Panc1 (cell line): ENCODE data around the gene MRPS21. TPM values are rescaled to one million over a fixed set of nuclear protein-coding genes. Genes with fewer than 3 reads are reported as not detected.

ENCODE experiments used
- ATAC-seq: fragments of 200-7000 bp; cut with Tn5 transposase; 2 replicates; pipeline ENCODE4 v1.9.1; 2020; ENCODE audit warnings: mild to moderate bottlenecking, moderate library complexity
- BruUV-seq: library from RNA; stranded (reverse); fragments of 400-500 nt; replicated peaks from 2 replicates; lab custom pipeline; 2021; lab: Mats Ljungman, UMichigan
- CTCF ChIA-PET: fragments of 300-600 bp; sonication (Branson Sonifier 250); formaldehyde crosslinking; loops from one replicate; lab custom pipeline; 2022; ENCODE audit warnings: antibody characterized with exemption; lab: Charles Lee
- POLR2A ChIA-PET: fragments of 300-600 bp; sonication (Branson Sonifier 250); formaldehyde crosslinking; loops from one replicate; lab custom pipeline; 2022; ENCODE audit warnings: antibody characterized with exemption; lab: Charles Lee
- DNase-seq: peaks from one replicate; pipeline ENCODE4 v3.0.0-alpha.2; 2010; ENCODE audit warnings: low read depth, low spot score
- H3K27ac ChIP-seq: 2 replicates; pipeline ENCODE4 v1.5.1; 2011; ENCODE audit warnings: mild to moderate bottlenecking, low read length, inconsistent platforms
- H3K27me3 ChIP-seq: fragments of 200-500 bp; sonication (Bioruptor generic); 2 replicates; pipeline ENCODE4 v1.6.0; 2014; ENCODE audit warnings: low read length, inconsistent platforms; ENCODE audit not compliant: control insufficient read depth, insufficient read depth
- H3K36me3 ChIP-seq: fragments of 200-500 bp; sonication (Bioruptor generic); 2 replicates; pipeline ENCODE4 v1.5.1; 2014; ENCODE audit warnings: inconsistent platforms, mild to moderate bottlenecking, low read length, moderate library complexity; ENCODE audit not compliant: control insufficient read depth, insufficient read depth
- H3K4me1 ChIP-seq: 2 replicates; pipeline ENCODE4 v1.5.1; 2011; ENCODE audit warnings: inconsistent platforms, mild to moderate bottlenecking, low read length, moderate library complexity; ENCODE audit not compliant: control insufficient read depth, insufficient read depth
- H3K4me3 ChIP-seq, 2 experiments: 2 replicates each; pipeline ENCODE4 v1.5.1; 2011 to 2012; ENCODE audit warnings: low read depth in 2 of 2, low read length in 2 of 2, mild to moderate bottlenecking in 2 of 2, inconsistent platforms in 1 of 2, moderate library complexity in 1 of 2
- H3K9me3 ChIP-seq: fragments of 200-500 bp; sonication (Bioruptor generic); 2 replicates; pipeline ENCODE4 v1.5.1; 2014; ENCODE audit warnings: low read depth, mild to moderate bottlenecking, inconsistent platforms, low read length, moderate library complexity; ENCODE audit not compliant: control insufficient read depth, insufficient read depth
- POLR2AphosphoS5 ChIP-seq: IDR thresholded peaks from 2 replicates; pipeline ENCODE4 v1.6.1; 2012; ENCODE audit warnings: mild to moderate bottlenecking, low read depth, low read length, moderate library complexity
- REST ChIP-seq, 2 experiments: IDR thresholded peaks; 2 replicates each; pipeline ENCODE4 v1.6.1; 2011 to 2012; ENCODE audit warnings: low read depth in 2 of 2, control low read depth in 1 of 2, low read length in 1 of 2, mild to moderate bottlenecking in 1 of 2, moderate library complexity in 1 of 2; ENCODE audit not compliant: insufficient read depth in 1 of 2
- SIN3A ChIP-seq: IDR thresholded peaks from 2 replicates; pipeline ENCODE4 v1.6.1; 2012; ENCODE audit warnings: low read depth, mild to moderate bottlenecking, low read length, moderate library complexity, borderline replicate concordance; ENCODE audit not compliant: insufficient read depth
- TCF7L2 ChIP-seq: IDR thresholded peaks from 2 replicates; pipeline ENCODE4 v1.6.1; 2011; ENCODE audit warnings: mild to moderate bottlenecking, low read depth, low read length, inconsistent platforms
- in situ Hi-C: cut with HindIII; loops from 2 replicates; pipeline ENCODE4 v1.10.0; 2016; ENCODE audit warnings: low sequenced_read_pairs, low pct_unique_long_range_greater_than_20kb
- intact Hi-C: fragments of 100-400 bp; cut with micrococcal nuclease; formaldehyde crosslinking; loops from one replicate; pipeline ENCODE4 v1.10.0; 2022; ENCODE audit not compliant: unreplicated experiment
- total RNA-seq: library from RNA; stranded (reverse); gene quantifications from one replicate; pipeline ENCODE4 v1.2.1, GENCODE V29; 2021; ENCODE audit not compliant: unreplicated experiment
- TF ChIP-seq, protein P1 (sequence below): fragments of 450-650 bp; IDR thresholded peaks from 2 replicates; pipeline ENCODE4 v1.5.1; 2017; ENCODE audit warnings: mild to moderate bottlenecking

MRPS21 gene
- total RNA-seq, 1 experiment from 2014 or later: 68.2 TPM

DNA sequence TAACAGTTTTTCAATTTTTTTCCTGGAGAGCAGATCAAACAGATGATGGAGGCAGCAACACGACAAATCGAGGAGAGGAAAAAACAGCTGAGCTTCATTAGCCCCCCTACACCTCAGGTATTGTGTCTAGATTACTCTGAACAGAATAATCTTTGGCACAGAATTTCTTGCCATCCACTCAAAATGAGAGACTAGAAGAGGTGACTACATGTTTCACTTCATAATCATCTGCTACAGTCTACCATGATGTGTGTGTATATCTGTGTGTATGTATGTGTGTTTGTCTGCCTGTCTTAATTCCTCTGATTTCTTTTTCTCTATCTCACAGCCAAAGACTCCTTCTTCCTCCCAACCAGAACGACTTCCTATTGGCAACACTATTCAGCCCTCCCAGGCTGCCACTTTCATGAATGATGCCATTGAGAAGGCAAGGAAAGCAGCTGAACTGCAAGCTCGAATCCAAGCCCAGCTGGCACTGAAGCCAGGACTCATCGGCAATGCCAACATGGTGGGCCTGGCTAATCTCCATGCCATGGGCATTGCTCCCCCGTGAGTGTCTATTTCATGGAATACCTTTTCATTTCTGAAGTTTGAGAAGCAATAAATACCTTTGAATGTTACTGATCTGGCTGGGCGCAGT is 39.1 kb downstream of the MRPS21 start:
- Histone ChIP-seq H3K27ac (no peak overlapping the region), H3K27me3 (no peaks in the 10 kb centered on the region), H3K4me3 (no peak overlapping the region), H3K4me1 (no peaks in the 10 kb centered on the region), H3K9me3 (no peaks in the 10 kb centered on the region), H3K36me3 (peaks cover 37% of the 10 kb centered on the region)
- no peak for DNase-seq
- CTCF ChIA-PET: no interaction called here
- in situ Hi-C loops: no loop called here
- no TSS peak for BruUV-seq
- TF ChIP-seq POLR2AphosphoS5 (no peak), REST (IDR thresholded peaks at IDR 0.05; ENCODE audit: insufficient read depth in 1 of 2, low read depth in 2 of 2, low read length in 1 of 2) (no peak), SIN3A (no peak), TCF7L2 (no peak)
- TF ChIP-seq, protein P1, sequence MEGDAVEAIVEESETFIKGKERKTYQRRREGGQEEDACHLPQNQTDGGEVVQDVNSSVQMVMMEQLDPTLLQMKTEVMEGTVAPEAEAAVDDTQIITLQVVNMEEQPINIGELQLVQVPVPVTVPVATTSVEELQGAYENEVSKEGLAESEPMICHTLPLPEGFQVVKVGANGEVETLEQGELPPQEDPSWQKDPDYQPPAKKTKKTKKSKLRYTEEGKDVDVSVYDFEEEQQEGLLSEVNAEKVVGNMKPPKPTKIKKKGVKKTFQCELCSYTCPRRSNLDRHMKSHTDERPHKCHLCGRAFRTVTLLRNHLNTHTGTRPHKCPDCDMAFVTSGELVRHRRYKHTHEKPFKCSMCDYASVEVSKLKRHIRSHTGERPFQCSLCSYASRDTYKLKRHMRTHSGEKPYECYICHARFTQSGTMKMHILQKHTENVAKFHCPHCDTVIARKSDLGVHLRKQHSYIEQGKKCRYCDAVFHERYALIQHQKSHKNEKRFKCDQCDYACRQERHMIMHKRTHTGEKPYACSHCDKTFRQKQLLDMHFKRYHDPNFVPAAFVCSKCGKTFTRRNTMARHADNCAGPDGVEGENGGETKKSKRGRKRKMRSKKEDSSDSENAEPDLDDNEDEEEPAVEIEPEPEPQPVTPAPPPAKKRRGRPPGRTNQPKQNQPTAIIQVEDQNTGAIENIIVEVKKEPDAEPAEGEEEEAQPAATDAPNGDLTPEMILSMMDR: no peak
- intact Hi-C loops: no loop called here
- POLR2A ChIA-PET: no interaction called here
- ATAC-seq: 0 out of 2 replicates have a peak, but pooled peaks have one; percentile 27

GRCh38 chr1:150346316-150346715 is 52.7 kb downstream of the MRPS21 start:
- Histone ChIP-seq H3K27me3 (no peaks in the 10 kb centered on the region), H3K9me3 (no peaks in the 10 kb centered on the region), H3K36me3 (peaks cover 37% of the 10 kb centered on the region), H3K27ac (no peak overlapping the region), H3K4me1 (no peaks in the 10 kb centered on the region), H3K4me3 (no peak overlapping the region)
- ATAC-seq (no peak), DNase-seq (no peak)
- intact Hi-C loops: no loop called here
- CTCF ChIA-PET: no interaction called here
- in situ Hi-C loops: no loop called here
- TF ChIP-seq, protein P1: no peak
- TF ChIP-seq POLR2AphosphoS5 (no peak), SIN3A (no peak), TCF7L2 (no peak), REST (IDR thresholded peaks at IDR 0.05; ENCODE audit: insufficient read depth in 1 of 2, low read depth in 2 of 2, low read length in 1 of 2) (no peak)
- no TSS peak for BruUV-seq
- POLR2A ChIA-PET: no interaction called here
